HL-60 (cell line): ENCODE results near the gene ARHGEF1.

ENCODE experiments used
- DNase-seq, 2 experiments: peaks; one replicate each; pipeline ENCODE4 v3.0.0-alpha.2; 2010 to 2020; ENCODE audit warnings: low read depth in 1 of 2, low spot score in 1 of 2
- H3K27ac ChIP-seq: fragments of 250-450 bp; sonication (Bioruptor Pico); replicated peaks from 2 replicates; pipeline ENCODE4 v1.5.1; 2020; ENCODE audit warnings: mild to moderate bottlenecking, moderate library complexity
- H3K27me3 ChIP-seq: fragments of 250-450 bp; sonication (Bioruptor Pico); 2 replicates; pipeline ENCODE4 v1.5.1; 2021; ENCODE audit warnings: mild to moderate bottlenecking, moderate library complexity; ENCODE audit not compliant: insufficient read depth, poor library complexity, severe bottlenecking
- H3K4me3 ChIP-seq: replicated peaks from 2 replicates; pipeline ENCODE4 v1.5.1; 2011; ENCODE audit warnings: mild to moderate bottlenecking, control low read depth, low read length; ENCODE audit not compliant: insufficient read depth
- CTCF ChIP-seq: IDR thresholded peaks from one replicate; pipeline ENCODE4 v1.5.1; 2011; ENCODE audit warnings: low read length, control low read depth, inconsistent platforms; ENCODE audit not compliant: insufficient read depth
- GABPA ChIP-seq: IDR thresholded peaks from 2 replicates; pipeline ENCODE4 v1.6.1; 2012; ENCODE audit warnings: low read depth
- POLR2AphosphoS5 ChIP-seq: IDR thresholded peaks from 2 replicates; pipeline ENCODE4 v1.6.1; 2012; ENCODE audit warnings: low read depth
- REST ChIP-seq: IDR thresholded peaks from 2 replicates; pipeline ENCODE4 v1.6.1; 2012; ENCODE audit warnings: low read depth; ENCODE audit not compliant: insufficient replicate concordance
- SPI1 ChIP-seq: IDR thresholded peaks from 2 replicates; pipeline ENCODE4 v1.6.1; 2012; ENCODE audit warnings: low read depth, mild to moderate bottlenecking, borderline replicate concordance

The ARHGEF1 gene

DNA sequence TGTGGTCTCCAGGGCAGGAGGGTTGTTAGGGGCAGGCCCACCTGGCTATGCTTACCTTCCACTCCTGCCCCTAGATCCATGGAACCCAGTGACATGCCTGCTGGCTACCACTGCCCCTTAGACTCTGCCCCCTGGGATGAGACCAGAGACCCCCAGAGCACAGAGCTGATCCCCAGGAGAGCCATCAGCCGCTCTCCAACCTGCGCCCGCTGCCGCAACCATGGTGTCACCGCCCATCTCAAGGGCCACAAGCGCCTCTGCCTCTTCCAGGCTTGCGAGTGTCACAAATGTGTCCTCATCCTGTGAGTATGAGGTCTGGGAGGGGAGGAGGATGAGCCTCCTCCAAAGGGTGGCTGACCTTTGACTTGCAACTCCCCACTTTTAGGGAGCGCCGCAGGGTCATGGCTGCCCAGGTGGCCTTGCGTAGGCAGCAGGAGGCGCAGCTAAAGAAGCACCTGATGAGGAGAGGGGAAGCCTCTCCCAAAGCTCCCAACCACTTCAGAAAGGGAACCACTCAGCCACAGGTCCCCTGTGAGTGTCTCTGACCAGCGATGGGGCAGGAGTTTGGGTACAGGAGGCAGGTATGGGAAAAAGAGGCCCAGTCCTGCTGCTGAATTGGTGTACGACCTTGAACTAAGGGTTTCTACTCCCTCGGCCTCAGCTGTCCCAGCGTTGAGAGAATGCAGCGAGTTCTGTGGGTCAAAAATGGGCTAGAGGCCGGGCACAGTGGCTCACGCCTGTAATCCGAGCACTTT, 35.5 kb upstream of the ARHGEF1 start:
- DNase-seq: no peak
- Histone ChIP-seq H3K4me3 (no peak overlapping the region), H3K27me3 (no peaks in the 10 kb centered on the region), H3K27ac (no peak overlapping the region)
- no peak for TF ChIP-seq POLR2AphosphoS5
- TF ChIP-seq REST: no peak
- TF ChIP-seq GABPA: no peak
- no peak for TF ChIP-seq CTCF
- TF ChIP-seq SPI1: no peak

DNA sequence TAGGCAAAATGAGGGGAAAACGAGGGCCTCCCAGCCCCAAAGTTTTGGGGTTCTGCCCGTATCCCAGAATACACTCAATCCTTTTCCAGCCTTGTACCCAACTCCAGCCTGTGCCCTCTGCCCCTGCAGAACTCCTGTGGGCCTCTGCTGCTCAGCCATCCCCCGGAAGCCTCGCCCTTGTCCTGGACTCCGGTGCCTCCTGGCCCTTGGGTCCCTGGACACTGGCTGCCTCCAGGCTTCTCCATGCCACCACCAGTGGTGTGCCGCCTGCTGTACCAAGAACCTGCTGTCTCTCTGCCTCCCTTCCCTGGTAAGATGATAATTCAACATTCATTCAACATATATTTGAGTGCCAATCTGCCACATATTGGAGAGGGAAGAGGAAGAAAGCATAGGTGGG, 34.3 kb upstream of the ARHGEF1 start:
- DNase-seq: no peak
- Histone ChIP-seq H3K4me3 (no peak overlapping the region), H3K27ac (no peak overlapping the region), H3K27me3 (no peaks in the 10 kb centered on the region)
- TF ChIP-seq POLR2AphosphoS5: no peak
- no peak for TF ChIP-seq CTCF
- TF ChIP-seq SPI1: no peak
- no peak for TF ChIP-seq GABPA

DNA sequence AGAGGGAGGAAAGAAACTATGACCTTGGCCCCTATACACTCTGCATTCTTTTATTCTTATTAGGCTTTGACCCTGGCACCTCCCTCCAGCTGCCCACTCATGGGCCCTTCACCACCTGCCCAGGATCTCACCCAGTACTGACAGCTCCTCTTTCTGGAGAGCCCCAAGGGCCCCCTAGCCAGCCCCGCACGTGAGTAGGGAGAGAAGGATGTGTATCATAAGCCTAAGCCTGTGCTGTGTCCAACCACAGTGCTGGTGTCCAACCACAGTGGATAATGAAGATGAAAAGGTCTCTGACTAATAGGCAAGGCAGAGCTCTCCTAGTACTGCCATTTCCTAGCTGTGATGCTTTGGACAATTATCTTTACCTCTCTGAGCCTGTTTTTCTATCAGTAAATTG, 33.9 kb upstream of the ARHGEF1 start:
- H3K4me3 ChIP-seq: no peak overlapping the region
- no peaks in the 10 kb centered on the region for H3K27me3 ChIP-seq
- H3K27ac ChIP-seq: no peak overlapping the region
- DNase-seq: no peak
- TF ChIP-seq CTCF: no peak
- TF ChIP-seq SPI1: no peak
- TF ChIP-seq REST: no peak
- TF ChIP-seq POLR2AphosphoS5: no peak
- TF ChIP-seq GABPA: no peak

DNA sequence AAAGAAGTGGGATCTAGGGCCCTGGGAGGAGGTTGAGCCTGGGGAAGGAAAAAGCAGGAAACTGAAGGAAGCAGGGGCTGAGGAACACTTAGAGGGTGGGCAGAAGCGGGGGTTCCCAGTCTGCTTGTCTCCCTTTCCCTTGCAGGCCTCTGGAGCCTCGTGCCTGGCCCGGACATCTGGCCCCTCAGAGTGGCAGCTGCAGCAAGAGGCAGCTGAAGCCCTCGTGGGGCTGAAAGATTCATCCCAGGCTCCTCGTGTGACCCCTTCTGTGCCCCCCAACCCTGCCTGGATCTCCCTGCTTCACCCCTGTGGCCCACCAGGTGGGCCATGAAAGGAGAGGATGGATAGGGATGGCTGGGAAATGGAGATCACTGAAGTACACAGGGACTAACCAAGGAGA, 32.6 kb upstream of the ARHGEF1 start:
- no peak for TF ChIP-seq GABPA
- TF ChIP-seq CTCF: no peak
- no peak for TF ChIP-seq POLR2AphosphoS5
- no peak for TF ChIP-seq SPI1
- TF ChIP-seq REST: no peak
- no peak overlapping the region for H3K4me3 ChIP-seq
- no peaks in the 10 kb centered on the region for H3K27me3 ChIP-seq
- no peak overlapping the region for H3K27ac ChIP-seq
- no peak for DNase-seq
